Activated T-helper 17 cell treated with anti-CD3 and anti-CD28 coated beads, Interleukin-2, amount 50 U/mL, for 72 hours (primary cell): ENCODE measurements around the gene HOXB2. TPM values are rescaled to one million over a fixed set of nuclear protein-coding genes. Genes with fewer than 3 reads are reported as not detected.

ENCODE experiments used
- ATAC-seq: fragments of 150-1000 bp; cut with Tn5 transposase; replicated peaks from 2 replicates; pipeline ENCODE4 v1.10.0; 2021; ENCODE audit warnings: mild to moderate bottlenecking, moderate library complexity
- H3K27ac Mint-ChIP-seq: one replicate; pipeline ENCODE4 v1.8.0; 2022; ENCODE audit warnings: mixed read lengths
- H3K27me3 Mint-ChIP-seq: one replicate; pipeline ENCODE4 v1.8.0; 2022; ENCODE audit warnings: mixed read lengths
- H3K36me3 Mint-ChIP-seq: one replicate; pipeline ENCODE4 v1.8.0; 2022; ENCODE audit warnings: low read depth, mild to moderate bottlenecking, mixed read lengths
- H3K4me1 Mint-ChIP-seq: one replicate; pipeline ENCODE4 v1.8.0; 2022; ENCODE audit warnings: mixed read lengths
- H3K4me3 Mint-ChIP-seq: one replicate; pipeline ENCODE4 v1.8.0; 2022; ENCODE audit warnings: mild to moderate bottlenecking, mixed read lengths
- H3K9me3 Mint-ChIP-seq: one replicate; pipeline ENCODE4 v1.8.0; 2022; ENCODE audit warnings: mixed read lengths
- total RNA-seq, 2 donors: library from RNA; stranded (reverse); gene quantifications; one replicate each; pipeline ENCODE4 v1.2.3, GENCODE V29; 2022

The HOXB2 gene
- total RNA-seq, 2 donors from 2014 or later: 2.0 to 15.3 TPM

DNA sequence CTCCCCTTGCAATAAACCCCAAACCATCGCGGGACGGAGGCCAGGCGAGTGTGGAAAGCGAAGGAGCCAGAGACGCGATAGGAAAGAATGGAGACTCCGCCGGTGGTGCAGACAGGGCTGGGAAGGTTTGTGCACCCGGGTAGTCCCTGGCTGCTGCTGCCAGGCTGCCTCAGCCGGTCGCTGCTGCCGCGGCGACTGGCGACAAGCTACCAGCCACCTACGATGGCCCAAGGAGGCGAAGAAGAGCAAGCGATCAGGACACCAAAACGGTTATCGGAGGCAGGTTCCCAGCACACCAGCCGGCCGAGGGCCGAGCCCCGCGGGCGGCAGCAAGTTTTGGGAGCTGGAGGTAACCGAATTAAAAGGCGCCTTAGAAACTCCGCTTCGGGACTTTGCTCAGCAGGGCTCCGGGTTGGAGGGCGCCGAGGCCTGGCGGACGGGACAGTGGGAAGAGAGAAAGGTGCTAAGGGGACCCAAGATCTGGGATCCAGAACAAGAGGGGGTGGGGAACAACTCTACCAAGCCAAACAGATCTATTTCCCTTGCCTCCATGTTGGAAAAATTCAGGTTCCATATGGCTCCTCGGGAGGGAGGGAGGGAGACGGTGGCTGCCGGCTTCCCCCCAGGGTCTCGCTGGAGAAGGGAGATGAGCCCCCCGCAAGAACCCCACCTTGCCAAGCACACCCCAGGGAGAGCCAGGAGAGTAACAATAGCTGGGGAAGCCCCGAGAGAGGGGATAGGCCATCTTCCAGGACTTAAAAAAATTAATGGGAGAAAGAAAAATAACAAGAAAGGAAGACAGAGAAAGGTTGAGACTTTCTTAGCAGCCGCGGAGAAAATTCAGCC lies 9.7 kb upstream of the HOXB2 start:
- Mint-ChIP-seq H3K27me3 (peaks cover 13% of the 10 kb centered on the region), H3K4me3 (peak overlapping the region; percentile 75), H3K4me1 (peaks cover 5% of the 10 kb centered on the region), H3K27ac (peak overlapping the region; percentile 63), H3K36me3 (no peaks in the 10 kb centered on the region), H3K9me3 (no peaks in the 10 kb centered on the region)
- no peak for ATAC-seq

DNA sequence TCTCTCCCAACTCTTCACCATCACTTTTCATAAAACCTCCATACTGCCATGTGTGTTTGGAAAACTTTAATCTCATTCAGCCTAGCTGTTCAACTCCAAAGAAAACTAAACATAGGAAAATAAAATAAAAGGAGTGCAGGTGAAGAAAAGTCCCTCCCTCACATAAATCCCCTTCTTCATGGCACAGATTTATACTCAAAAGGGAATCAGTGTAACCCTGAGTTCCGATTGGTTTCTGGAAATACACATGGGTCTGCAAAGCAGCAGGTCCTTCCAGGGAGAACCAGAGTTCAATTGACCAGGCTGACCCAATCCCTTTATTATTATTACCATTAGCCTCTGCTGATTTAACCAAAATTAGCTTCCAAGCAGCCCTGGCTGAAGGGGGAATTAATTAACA lies 8.9 kb upstream of the HOXB2 start:
- no peak overlapping the region for H3K27ac Mint-ChIP-seq
- no peak for ATAC-seq
- H3K4me3 Mint-ChIP-seq: no peak overlapping the region
- H3K27me3 Mint-ChIP-seq: peaks cover 13% of the 10 kb centered on the region
- H3K9me3 Mint-ChIP-seq: no peaks in the 10 kb centered on the region
- H3K4me1 Mint-ChIP-seq: peaks cover 5% of the 10 kb centered on the region
- no peaks in the 10 kb centered on the region for H3K36me3 Mint-ChIP-seq

DNA sequence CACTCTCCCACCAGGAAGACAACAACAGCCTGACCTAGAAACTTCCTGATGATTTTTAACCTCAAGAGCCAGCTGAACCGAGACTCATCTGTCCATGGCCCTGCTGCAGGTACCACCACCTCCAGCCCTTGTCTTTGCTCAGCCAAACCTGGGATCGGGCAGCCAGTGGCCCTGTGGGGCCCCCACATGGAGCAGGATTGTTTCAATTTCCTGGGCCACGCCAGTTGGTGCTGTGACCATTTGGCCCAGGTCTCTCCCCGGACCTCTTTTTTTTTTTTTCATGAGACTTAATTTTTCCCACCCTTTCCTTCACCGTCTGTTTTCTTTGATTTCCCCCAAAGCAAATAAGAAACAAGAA lies 8.3 kb upstream of the HOXB2 start:
- Mint-ChIP-seq H3K36me3 (no peaks in the 10 kb centered on the region), H3K4me1 (peaks cover 5% of the 10 kb centered on the region), H3K4me3 (no peak overlapping the region), H3K9me3 (no peaks in the 10 kb centered on the region), H3K27ac (no peak overlapping the region), H3K27me3 (peaks cover 9% of the 10 kb centered on the region)
- no peak for ATAC-seq

DNA sequence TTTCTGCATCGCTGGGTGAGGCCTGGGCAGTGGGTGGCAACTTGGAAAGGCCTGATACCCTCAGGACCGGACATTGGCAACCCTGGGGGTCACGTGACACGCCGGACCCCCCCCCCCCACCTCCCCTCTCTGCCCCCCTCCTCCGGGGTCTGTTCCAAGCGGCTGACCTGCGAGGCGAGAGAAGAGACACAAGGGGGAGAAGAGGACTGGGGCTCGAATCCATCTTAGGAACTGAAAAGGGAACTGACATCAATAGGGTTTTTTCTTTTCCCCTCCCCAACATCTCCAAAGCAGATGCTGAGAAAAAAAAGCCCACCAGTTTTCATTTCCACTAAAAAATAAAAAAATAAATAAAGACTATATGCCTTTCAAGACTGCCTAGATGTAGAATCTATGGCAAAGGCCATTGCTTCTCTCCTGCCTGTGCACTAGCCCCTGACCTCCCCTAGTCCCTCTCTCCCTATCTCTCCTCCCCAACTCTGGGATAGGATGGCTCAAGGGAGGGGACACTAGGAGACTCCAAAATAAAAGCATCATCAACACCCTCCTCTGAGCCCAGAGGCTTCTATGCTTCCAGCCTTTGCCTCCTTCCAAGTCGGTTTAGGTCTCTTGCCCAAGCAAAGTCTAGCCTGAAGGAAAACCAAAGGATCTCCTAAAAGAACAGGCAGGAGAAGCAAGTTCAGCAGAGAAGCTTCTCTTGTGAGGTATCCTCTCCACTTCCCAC lies 7.7 kb upstream of the HOXB2 start:
- Mint-ChIP-seq H3K27me3 (peaks cover 9% of the 10 kb centered on the region), H3K4me3 (no peak overlapping the region), H3K4me1 (peaks cover 9% of the 10 kb centered on the region), H3K36me3 (no peaks in the 10 kb centered on the region), H3K9me3 (no peaks in the 10 kb centered on the region), H3K27ac (no peak overlapping the region)
- no peak for ATAC-seq

DNA sequence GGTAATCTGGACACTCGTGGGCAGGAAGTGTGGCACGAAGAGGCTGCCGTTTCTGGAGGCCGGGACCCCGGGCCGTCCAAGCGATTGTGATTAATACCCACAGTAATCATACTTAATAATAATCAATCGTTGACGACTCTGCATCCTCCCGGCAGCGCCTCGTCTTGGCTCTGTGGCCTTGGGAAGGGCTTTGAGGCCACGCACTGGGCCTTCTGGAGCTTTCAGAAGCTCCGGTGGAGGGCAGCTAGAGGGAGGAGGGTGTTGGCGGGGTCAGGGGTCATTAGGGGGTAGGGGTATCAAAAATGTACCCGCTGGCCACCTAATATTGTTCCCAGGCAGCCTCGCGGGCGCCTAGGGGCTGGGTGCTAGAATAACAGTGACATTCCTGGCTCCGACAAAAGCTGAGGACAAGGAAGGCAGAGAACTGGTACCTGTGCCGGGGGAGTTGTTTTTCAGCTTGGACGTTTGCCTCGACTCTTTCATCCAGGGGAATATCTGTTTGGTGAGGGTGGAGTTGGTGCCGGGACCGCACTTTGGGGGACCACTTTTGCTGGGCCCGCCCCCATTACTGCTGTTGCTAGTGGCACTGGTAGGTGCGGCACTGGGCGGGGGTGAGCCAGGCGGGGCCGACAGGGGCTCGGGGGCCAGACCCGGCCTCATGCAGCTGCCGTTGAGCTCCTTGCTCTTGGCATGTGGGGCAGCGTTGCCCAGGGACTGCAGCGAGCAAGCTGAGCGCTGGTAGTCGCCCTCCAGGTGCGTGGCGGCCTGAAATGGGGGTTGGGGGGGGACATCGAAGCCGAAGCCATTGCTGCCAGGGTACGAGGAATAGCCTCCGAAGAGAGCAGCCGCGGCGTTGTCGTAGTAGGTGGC lies 6.9 kb upstream of the HOXB2 start:
- H3K36me3 Mint-ChIP-seq: no peaks in the 10 kb centered on the region
- H3K27me3 Mint-ChIP-seq: peaks cover 8% of the 10 kb centered on the region
- peaks cover 10% of the 10 kb centered on the region for H3K4me1 Mint-ChIP-seq

DNA sequence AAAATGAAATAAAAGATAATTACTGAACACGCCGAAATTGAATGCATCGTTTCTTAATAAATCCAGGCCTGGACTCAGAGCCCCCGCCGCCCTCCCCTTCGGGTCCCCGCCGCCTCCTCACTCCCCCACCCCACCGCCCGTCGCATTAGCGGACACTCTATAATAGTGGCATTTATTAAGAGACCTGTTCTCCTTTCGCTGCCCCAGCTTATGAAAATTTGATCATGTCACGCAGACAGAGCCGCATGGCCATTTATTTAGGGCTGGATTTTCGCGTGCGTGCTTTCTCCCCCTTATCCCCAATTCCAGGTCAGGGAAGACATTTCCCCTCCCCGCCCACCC lies 6.3 kb upstream of the HOXB2 start:
- ATAC-seq: no peak
- Mint-ChIP-seq H3K4me1 (peaks cover 10% of the 10 kb centered on the region), H3K36me3 (no peaks in the 10 kb centered on the region), H3K27ac (no peak overlapping the region), H3K4me3 (no peak overlapping the region), H3K27me3 (peaks cover 4% of the 10 kb centered on the region), H3K9me3 (no peaks in the 10 kb centered on the region)

More for the DNA sequence above, 6.9 kb upstream of the HOXB2 start:
- no peaks in the 10 kb centered on the region for H3K9me3 Mint-ChIP-seq
- H3K4me3 Mint-ChIP-seq: no peak overlapping the region
- ATAC-seq: no peak
- H3K27ac Mint-ChIP-seq: no peak overlapping the region

DNA sequence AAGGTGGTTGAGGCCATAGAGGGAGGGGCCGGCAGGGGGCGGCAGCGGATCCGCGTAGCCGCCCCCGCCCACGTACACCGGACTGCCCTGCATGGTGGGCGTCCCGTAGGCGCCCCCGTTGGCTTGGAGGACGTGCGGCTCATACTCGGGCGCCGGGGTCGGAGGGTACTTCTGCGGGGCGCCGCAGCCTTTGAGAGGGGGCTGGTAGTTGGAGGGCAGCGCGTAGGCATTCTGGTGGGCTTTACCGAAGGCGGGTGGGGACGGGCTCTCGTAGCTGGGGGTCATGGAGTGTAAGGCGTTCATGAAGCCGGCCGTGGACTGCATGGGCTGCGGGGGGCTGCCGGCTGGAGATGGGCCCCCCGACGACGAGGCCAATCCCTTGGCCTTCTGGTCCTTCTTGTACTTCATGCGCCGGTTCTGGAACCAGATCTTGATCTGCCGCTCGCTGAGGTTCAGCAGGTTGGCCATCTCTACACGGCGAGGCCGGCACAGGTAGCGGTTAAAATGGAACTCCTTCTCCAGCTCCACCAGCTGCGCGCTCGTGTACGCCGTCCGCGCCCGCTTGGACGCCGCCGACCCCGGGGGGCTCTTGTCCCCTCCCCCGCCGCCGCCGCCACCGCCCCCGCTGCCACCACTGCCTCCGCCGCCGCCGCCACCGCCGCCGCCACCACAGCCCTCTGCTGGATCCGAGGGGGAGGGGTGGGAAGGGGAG lies 5.7 kb upstream of the HOXB2 start:
- Mint-ChIP-seq H3K4me1 (peaks cover 15% of the 10 kb centered on the region), H3K4me3 (no peak overlapping the region)
- no peak for ATAC-seq

DNA sequence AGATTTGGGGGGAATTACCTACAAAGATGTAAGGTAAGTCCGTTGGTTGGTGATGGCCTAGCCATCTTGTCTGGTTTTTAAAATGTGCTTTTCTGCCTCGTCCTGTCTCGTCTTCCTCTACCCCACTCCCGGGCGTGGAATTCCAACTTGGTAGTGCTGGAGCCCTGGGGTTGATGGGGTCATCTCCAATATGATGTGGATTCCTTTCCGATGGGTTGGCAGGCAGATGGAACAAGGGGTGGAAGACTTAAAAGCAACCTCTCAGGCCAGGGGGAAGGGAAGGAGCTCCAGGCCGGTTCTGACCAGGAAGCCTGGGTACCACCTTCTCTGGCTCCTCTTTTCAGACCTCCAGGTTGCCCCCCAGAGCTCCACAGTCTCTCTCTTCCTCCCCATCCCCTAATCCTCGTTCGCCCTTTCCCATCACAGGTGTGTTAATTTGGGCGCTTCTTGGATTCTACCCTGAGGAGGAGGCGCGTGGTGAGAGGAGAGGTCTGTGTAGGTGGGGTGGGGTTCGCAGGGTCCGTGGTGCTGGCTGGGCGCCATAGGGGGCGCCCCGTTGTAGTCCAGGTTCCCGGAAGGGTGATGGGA lies 5.1 kb upstream of the HOXB2 start:
- Mint-ChIP-seq H3K27me3 (no peaks in the 10 kb centered on the region), H3K4me3 (no peak overlapping the region), H3K36me3 (no peaks in the 10 kb centered on the region), H3K4me1 (peaks cover 14% of the 10 kb centered on the region), H3K27ac (no peak overlapping the region), H3K9me3 (no peaks in the 10 kb centered on the region)
- no peak for ATAC-seq

More for the DNA sequence above, 5.7 kb upstream of the HOXB2 start:
- H3K36me3 Mint-ChIP-seq: no peaks in the 10 kb centered on the region
- no peak overlapping the region for H3K27ac Mint-ChIP-seq
- H3K9me3 Mint-ChIP-seq: no peaks in the 10 kb centered on the region
- H3K27me3 Mint-ChIP-seq: peaks cover 4% of the 10 kb centered on the region

DNA sequence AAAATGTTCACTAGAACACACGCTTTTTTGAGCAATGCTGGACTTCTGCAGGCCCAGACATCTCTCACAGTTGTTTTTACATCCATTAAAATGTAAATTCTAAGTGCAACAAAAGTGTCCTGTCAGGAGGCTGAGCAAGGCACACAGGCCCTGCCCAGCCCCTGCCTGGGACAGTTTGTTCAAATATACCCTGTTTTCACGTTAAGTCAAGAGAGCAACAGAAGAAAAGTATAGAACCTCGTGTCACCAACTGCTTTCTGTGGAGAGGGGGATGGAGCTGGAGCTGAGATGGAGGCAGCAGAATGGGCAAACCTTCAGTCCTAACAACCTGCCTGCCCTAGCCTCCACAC lies 4.3 kb upstream of the HOXB2 start:
- H3K4me3 Mint-ChIP-seq: no peak overlapping the region
- H3K27me3 Mint-ChIP-seq: no peaks in the 10 kb centered on the region
- H3K4me1 Mint-ChIP-seq: peaks cover 14% of the 10 kb centered on the region
- no peak for ATAC-seq
- H3K9me3 Mint-ChIP-seq: no peaks in the 10 kb centered on the region
- H3K27ac Mint-ChIP-seq: no peak overlapping the region
- H3K36me3 Mint-ChIP-seq: peaks cover under 1% of the 10 kb centered on the region

DNA sequence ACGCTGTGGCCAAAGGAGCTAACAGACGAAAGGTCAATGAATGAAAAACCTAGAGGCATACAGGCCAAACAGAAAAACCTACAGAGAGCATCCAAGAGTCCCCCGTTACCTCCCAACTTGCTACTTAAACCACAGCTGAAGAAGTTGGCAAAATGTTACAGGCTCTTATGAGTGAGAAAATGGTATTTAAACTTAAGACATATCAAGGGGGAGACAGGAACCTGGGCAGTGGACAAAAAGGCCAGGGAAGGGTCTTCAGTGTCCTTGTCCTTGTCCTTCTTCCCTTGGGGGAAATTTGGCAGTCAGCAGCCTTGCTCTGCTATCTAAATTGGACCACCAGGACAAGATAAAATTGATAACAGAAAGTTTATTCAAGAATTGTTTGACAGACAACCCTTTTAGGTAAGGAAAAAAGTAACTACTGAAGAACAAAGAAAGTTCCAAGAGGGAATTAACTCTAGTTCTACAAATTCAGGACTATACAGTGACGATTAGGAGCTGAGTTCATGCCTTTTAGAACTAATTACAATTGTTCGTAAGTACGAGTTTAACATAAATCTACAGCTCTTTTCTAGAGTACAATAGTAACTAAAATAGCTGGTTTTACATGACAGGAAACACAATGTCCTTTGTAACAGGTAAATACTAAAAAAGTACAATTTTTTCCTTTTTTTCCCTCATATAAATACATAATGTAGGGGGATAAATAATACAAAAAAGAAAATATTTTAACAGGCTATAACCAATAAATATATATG lies 3.8 kb upstream of the HOXB2 start:
- Mint-ChIP-seq H3K27me3 (peaks cover 4% of the 10 kb centered on the region), H3K4me1 (peaks cover 14% of the 10 kb centered on the region), H3K36me3 (peaks cover 5% of the 10 kb centered on the region), H3K4me3 (peak overlapping the region; percentile 98), H3K27ac (peak overlapping the region; percentile 72), H3K9me3 (no peaks in the 10 kb centered on the region)
- ATAC-seq: no peak

DNA sequence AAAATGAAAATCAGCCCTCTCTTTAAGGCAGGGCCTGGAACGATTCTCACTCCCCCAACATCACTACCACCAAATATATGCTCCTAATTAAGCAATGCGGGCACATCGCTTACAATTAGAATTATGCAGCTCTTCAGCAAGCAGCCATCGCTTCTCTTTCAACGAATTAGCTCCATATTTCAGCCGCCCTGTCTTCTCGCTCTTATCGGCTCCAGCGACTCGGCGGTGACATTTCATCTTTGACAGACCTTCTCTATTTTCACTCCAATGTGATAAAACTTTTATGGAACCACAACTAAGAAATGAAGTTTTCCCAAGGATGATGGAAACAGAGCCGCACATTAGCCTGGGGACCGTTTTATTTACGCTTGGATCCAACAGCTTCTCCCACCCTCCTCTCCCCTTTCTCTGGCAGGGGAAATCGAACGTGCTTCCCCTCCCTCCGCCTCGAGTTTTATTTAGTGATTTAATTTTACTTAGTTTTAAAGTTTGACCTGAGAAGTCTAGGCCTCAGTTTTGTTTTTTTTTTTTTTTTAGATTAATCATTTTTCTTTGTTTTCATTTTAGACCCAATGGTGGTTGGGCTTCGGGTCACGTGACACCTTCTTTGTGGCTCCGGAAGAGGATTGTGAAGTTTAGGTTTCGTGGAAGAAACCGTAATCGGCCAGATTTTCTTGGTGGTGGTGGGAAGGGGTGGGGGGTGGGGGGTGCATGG lies 3.1 kb upstream of the HOXB2 start:
- H3K4me1 Mint-ChIP-seq: peaks cover 14% of the 10 kb centered on the region
- H3K27me3 Mint-ChIP-seq: peaks cover 4% of the 10 kb centered on the region
- peaks cover 6% of the 10 kb centered on the region for H3K36me3 Mint-ChIP-seq
- H3K27ac Mint-ChIP-seq: peak overlapping the region; percentile 72
- ATAC-seq: no peak
- H3K4me3 Mint-ChIP-seq: peak overlapping the region; percentile 98
- H3K9me3 Mint-ChIP-seq: no peaks in the 10 kb centered on the region

DNA sequence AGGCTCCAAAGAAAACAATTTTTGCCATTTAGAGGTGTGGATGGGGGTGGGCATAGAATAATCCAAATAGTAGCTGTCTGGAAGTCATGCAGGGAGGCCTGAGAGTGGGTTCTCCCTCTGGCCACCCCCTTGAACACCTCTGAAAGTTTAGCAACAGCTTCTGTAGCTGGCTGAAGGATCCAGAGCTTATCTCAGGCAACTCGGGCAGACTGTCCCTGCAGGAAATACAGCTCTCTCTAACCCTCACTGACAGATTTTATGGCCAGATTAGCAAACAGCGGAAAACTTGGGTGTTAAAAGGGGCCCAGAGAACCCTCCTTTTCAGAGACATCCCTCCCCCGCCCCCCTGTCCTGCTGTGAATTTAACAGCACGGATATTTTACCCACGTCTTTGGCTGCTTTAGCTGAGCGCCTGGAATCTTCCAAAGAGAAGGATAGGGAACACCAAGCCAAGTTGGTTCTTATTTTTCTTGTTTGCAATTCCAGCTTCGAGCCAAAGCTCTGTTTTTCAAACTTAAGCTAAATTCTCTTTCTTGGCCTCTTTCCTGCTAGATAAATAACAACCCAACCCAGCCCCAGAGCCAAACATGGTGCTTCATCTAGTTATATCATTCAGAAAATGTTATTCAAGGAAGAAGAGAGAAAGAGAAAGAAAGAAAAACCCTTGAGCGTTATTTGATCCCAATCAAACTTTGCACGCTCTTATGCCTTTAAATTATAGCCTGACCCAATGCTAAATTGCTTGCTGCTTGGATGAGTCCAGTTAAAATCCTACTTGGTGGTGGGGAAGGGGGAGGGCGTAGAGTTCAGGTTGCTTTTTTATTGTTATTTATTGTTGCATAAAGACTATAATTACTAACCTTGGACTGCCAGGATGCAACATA lies 2.3 kb upstream of the HOXB2 start:
- H3K4me1 Mint-ChIP-seq: peaks cover 14% of the 10 kb centered on the region
- no peak for ATAC-seq
- H3K4me3 Mint-ChIP-seq: peak overlapping the region; percentile 98
- no peaks in the 10 kb centered on the region for H3K9me3 Mint-ChIP-seq
- peaks cover 5% of the 10 kb centered on the region for H3K27me3 Mint-ChIP-seq
- peak overlapping the region; percentile 88 for H3K27ac Mint-ChIP-seq
- peaks cover 14% of the 10 kb centered on the region for H3K36me3 Mint-ChIP-seq
